ENCODE data around the gene ATRIP. TPM values are rescaled to one million over a fixed set of nuclear protein-coding genes. Genes with fewer than 3 reads are reported as not detected.
A peak's percentile ranks its signal among the peaks of the same experiment; 100 is the strongest.
"Not testable (repeated sequence)": the region's sequence is repeated elsewhere in the genome, so short reads cannot be mapped to it uniquely, and the experiment has no call there.

ATRIP gene
- total and polyA plus RNA-seq, 4 experiments from 2014 or later = 11.3 to 15.4 (median 15.1) TPM

GRCh38 chr3:48478626-48479555 is 32.4 kb downstream of the ATRIP start:
- H3K9me3 Mint-ChIP-seq = no peaks in the 10 kb centered on the region
- DNase-seq = peak; percentile 81 to 89 (median 85)
- H3K27me3 ChIP-seq (ENCODE audit: insufficient read depth, low read length) = no peaks in the 10 kb centered on the region
- no peaks in the 10 kb centered on the region for H3K27me3 Mint-ChIP-seq
- intact Hi-C loops (cut with micrococcal nuclease) = loop anchor here (1.0 kb wide), 3 partner anchors 13 to 33 kb away; partner anchors contain the start of gene ATRIP
- CTCF ChIA-PET (ENCODE audit: partially characterized antibody) = interaction anchor here (0.8 to 11.2 kb wide), 5 partner anchors 12 to 43 kb away, joined by 3 to 83 read pairs (median 5); partner anchors contain the start of gene CCDC51
- H3K36me3 ChIP-seq (ENCODE audit: insufficient read depth, low read length) = no peaks in the 10 kb centered on the region
- no peaks in the 10 kb centered on the region for H3K9me3 ChIP-seq (ENCODE audit: control insufficient read depth in 1 of 2, low read length in 2 of 2)
- H3K36me3 Mint-ChIP-seq = peaks cover 3 to 11% of the 10 kb centered on the region in 2 donors
- POLR2A ChIA-PET (ENCODE audit: partially characterized antibody) = interaction anchor here (0.9 to 4.8 kb wide), 15 partner anchors 8 to 78 kb away, joined by 3 to 60 read pairs (median 6); partner anchors contain the start of genes ATRIP, CCDC51, SHISA5 and TMA7
- H3K4me3 Mint-ChIP-seq = peak overlapping the region; percentile 89 to 97 (median 90)
- peak overlapping the region; percentile 89 to 99 (median 98) for H3K27ac Mint-ChIP-seq
- peaks cover 31 to 59% (median 40%) of the 10 kb centered on the region in 4 donors for H3K4me1 Mint-ChIP-seq
- H3K27ac ChIP-seq (ENCODE audit: low read depth, low read length) = peak overlapping the region; percentile 59
- peaks cover 58% of the 10 kb centered on the region for H3K4me1 ChIP-seq (ENCODE audit: insufficient read depth, low read length)
- peak overlapping the region; percentile 71 to 80 for H3K4me3 ChIP-seq (ENCODE audit: low read length in 2 of 2)

DNA sequence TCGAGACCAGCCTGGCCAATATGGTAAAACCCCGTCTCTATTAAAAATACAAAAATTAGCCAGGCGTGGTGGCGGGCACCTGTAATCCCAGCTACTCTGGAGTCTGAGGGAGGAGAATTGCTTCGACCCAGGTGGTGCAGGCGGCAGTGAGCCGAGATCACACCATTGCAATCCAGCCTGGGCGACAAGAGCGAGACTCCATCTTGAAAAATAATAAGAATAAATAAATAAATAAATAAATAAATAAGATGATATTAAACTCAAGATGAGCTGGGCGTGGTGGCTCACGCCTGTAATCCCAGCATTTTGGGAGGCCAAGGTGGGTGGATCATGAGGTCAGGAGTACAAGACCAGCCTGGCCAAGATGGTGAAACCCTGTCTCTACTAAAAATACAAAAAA is 34.4 kb downstream of the ATRIP start:
- H3K9me3 Mint-ChIP-seq; H3K27ac Mint-ChIP-seq; DNase-seq; H3K9me3 ChIP-seq (ENCODE audit: control insufficient read depth in 1 of 2, low read length in 2 of 2); H3K27ac ChIP-seq (ENCODE audit: low read depth, low read length); H3K4me3 ChIP-seq (ENCODE audit: low read length in 2 of 2); H3K36me3 ChIP-seq (ENCODE audit: insufficient read depth, low read length); H3K27me3 Mint-ChIP-seq; H3K4me3 Mint-ChIP-seq; H3K36me3 Mint-ChIP-seq; intact Hi-C loops (cut with micrococcal nuclease); H3K27me3 ChIP-seq (ENCODE audit: insufficient read depth, low read length): not testable (repeated sequence)
- ChIA-PET CTCF (ENCODE audit: partially characterized antibody) (interaction anchor here (11.2 kb wide), 1 partner anchor 45 kb away, joined by 83 read pairs; no protein-coding TSS in a partner anchor), POLR2A (ENCODE audit: partially characterized antibody) (interaction anchor here (1.0 kb wide), 2 partner anchors 9 to 44 kb away, joined by 3 read pairs; no protein-coding TSS in a partner anchor)
- peaks cover 23 to 44% (median 32%) of the 10 kb centered on the region in 4 donors for H3K4me1 Mint-ChIP-seq
- H3K4me1 ChIP-seq (ENCODE audit: insufficient read depth, low read length) = peaks cover 44% of the 10 kb centered on the region

GRCh38 chr3:48482822-48483221 is 36.3 kb downstream of the ATRIP start:
- H3K4me3 Mint-ChIP-seq; H3K27me3 Mint-ChIP-seq; H3K36me3 ChIP-seq (ENCODE audit: insufficient read depth, low read length); H3K27ac ChIP-seq (ENCODE audit: low read depth, low read length); intact Hi-C loops (cut with micrococcal nuclease); H3K27me3 ChIP-seq (ENCODE audit: insufficient read depth, low read length); H3K9me3 Mint-ChIP-seq; H3K4me3 ChIP-seq (ENCODE audit: low read length in 2 of 2); H3K36me3 Mint-ChIP-seq; DNase-seq; H3K9me3 ChIP-seq (ENCODE audit: control insufficient read depth in 1 of 2, low read length in 2 of 2): not testable (repeated sequence)
- ChIA-PET CTCF (ENCODE audit: partially characterized antibody) (interaction anchor here (1.0 to 1.1 kb wide), 3 partner anchors 14 to 47 kb away, joined by 3 to 4 read pairs (median 4); no protein-coding TSS in a partner anchor), POLR2A (ENCODE audit: partially characterized antibody) (interaction anchor here (0.9 kb wide), 1 partner anchor 17 kb away, joined by 3 read pairs; no protein-coding TSS in a partner anchor)
- Mint-ChIP-seq H3K27ac (peak overlapping the region in 1 of 7 donors; percentile 35), H3K4me1 (peaks cover 18 to 25% (median 22%) of the 10 kb centered on the region in 4 donors)
- H3K4me1 ChIP-seq (ENCODE audit: insufficient read depth, low read length) = peaks cover 27% of the 10 kb centered on the region

DNA sequence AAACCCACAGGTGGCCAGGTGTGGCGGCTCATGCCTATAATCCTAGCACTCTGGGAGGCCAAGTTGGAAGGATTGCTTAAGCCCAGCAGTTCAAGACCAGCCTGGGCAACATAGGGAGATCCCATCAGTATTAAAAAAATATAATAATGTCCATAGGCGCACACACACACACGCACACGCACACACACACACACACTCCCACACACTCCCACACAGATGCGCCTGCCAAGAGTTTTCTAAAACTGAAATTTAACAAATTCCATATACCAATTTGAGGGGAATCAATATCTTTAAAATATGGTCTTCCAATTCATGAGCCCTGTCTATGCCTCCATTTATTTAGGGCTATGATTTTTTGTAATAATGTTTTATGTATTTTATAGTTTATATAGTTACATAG is 40.4 kb downstream of the ATRIP start:
- H3K4me3 Mint-ChIP-seq = no peak overlapping the region
- POLR2A ChIA-PET (ENCODE audit: partially characterized antibody) = no interaction called here
- no peaks in the 10 kb centered on the region for H3K36me3 ChIP-seq (ENCODE audit: insufficient read depth, low read length)
- H3K27me3 ChIP-seq (ENCODE audit: insufficient read depth, low read length) = no peaks in the 10 kb centered on the region
- CTCF ChIA-PET (ENCODE audit: partially characterized antibody) = no interaction called here
- no peaks in the 10 kb centered on the region for H3K27me3 Mint-ChIP-seq
- no peaks in the 10 kb centered on the region for H3K9me3 ChIP-seq (ENCODE audit: control insufficient read depth in 1 of 2, low read length in 2 of 2)
- intact Hi-C loops (cut with micrococcal nuclease) = no loop called here
- no peak overlapping the region for H3K27ac Mint-ChIP-seq
- H3K4me1 ChIP-seq (ENCODE audit: insufficient read depth, low read length) = no peaks in the 10 kb centered on the region
- H3K27ac ChIP-seq (ENCODE audit: low read depth, low read length) = no peak overlapping the region
- no peak for DNase-seq
- H3K9me3 Mint-ChIP-seq = no peaks in the 10 kb centered on the region
- no peak overlapping the region for H3K4me3 ChIP-seq (ENCODE audit: low read length in 2 of 2)
- peaks cover 0 to 2% (median 0%) of the 10 kb centered on the region in 4 donors for H3K4me1 Mint-ChIP-seq
- H3K36me3 Mint-ChIP-seq = peaks cover 0 to 3% of the 10 kb centered on the region in 2 donors

DNA sequence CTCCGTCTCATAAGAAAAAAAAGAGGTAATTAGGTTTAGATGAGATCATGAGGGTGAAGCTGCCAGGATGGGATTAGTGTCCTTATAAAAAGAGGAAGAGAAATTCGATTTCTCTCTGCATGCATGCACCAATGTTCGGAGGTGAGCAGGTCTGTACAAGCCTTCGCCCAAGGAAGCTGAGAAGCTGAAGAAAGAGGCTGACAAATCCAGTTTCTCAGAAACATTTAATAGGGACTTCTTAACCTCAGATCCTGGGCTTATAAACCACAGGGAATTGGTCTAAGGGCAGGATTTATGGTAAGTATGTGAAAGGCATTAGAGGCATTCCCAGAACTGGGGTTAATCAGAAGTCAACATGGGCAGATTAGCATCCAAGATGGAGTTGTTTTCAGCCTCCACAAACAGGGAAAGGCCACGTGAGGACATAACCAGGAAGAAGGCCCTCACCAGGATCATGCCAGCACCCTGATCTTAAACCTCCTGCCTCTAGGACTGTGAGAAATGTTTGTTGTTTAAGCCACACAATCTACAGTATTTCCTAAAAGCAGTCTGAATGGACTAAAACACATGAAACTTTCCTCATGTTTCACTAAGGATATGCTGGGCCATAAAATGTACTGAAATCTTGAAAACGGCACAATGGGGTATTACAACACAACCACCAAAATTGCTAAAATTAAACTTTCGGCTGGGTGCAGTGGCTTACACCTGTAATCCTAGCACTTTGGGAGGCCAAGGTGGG is 46.1 kb downstream of the ATRIP start:
- H3K36me3 ChIP-seq (ENCODE audit: insufficient read depth, low read length) = no peaks in the 10 kb centered on the region
- no peak overlapping the region for H3K4me3 ChIP-seq (ENCODE audit: low read length in 2 of 2)
- Mint-ChIP-seq H3K27me3 (no peaks in the 10 kb centered on the region), H3K4me3 (no peak overlapping the region), H3K27ac (no peak overlapping the region), H3K36me3 (peaks cover 15 to 18% of the 10 kb centered on the region in 2 donors), H3K9me3 (no peaks in the 10 kb centered on the region), H3K4me1 (peaks cover 0 to 3% (median under 1%) of the 10 kb centered on the region in 4 donors)
- DNase-seq = no peak
- no peaks in the 10 kb centered on the region for H3K4me1 ChIP-seq (ENCODE audit: insufficient read depth, low read length)
- CTCF ChIA-PET (ENCODE audit: partially characterized antibody) = no interaction called here
- no peaks in the 10 kb centered on the region for H3K27me3 ChIP-seq (ENCODE audit: insufficient read depth, low read length)
- H3K27ac ChIP-seq (ENCODE audit: low read depth, low read length) = no peak overlapping the region
- intact Hi-C loops (cut with micrococcal nuclease) = no loop called here
- H3K9me3 ChIP-seq (ENCODE audit: control insufficient read depth in 1 of 2, low read length in 2 of 2) = no peaks in the 10 kb centered on the region
- POLR2A ChIA-PET (ENCODE audit: partially characterized antibody) = interaction anchor here (1.1 kb wide), 2 partner anchors 13 to 19 kb away, joined by 3 to 4 read pairs; no protein-coding TSS in a partner anchor

DNA sequence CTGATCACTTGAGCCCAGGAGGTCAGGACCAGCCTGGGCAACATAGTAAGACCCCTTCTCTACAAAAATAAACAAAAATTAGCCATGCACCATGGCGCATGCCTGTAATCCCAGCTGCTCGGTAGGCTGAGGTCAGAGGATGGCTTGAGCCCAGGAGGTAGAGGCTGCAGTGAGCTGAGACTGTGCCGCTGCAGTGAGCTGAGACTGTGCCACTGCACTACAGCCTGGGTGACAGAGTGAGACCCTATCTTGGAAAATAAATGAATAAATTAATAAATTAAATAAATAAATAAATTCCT is 46.6 kb downstream of the ATRIP start:
- no peak overlapping the region for H3K27ac ChIP-seq (ENCODE audit: low read depth, low read length)
- POLR2A ChIA-PET (ENCODE audit: partially characterized antibody) = interaction anchor here (1.1 kb wide), 1 partner anchor 14 kb away, joined by 3 read pairs; no protein-coding TSS in a partner anchor
- H3K9me3 ChIP-seq (ENCODE audit: control insufficient read depth in 1 of 2, low read length in 2 of 2) = no peaks in the 10 kb centered on the region
- no peaks in the 10 kb centered on the region for H3K27me3 Mint-ChIP-seq
- no peak overlapping the region for H3K4me3 ChIP-seq (ENCODE audit: low read length in 2 of 2)
- no peaks in the 10 kb centered on the region for H3K9me3 Mint-ChIP-seq
- H3K27me3 ChIP-seq (ENCODE audit: insufficient read depth, low read length) = no peaks in the 10 kb centered on the region
- CTCF ChIA-PET (ENCODE audit: partially characterized antibody) = no interaction called here
- no peak overlapping the region for H3K4me3 Mint-ChIP-seq
- H3K27ac Mint-ChIP-seq = no peak overlapping the region
- H3K4me1 ChIP-seq (ENCODE audit: insufficient read depth, low read length) = no peaks in the 10 kb centered on the region
- intact Hi-C loops (cut with micrococcal nuclease) = no loop called here
- peaks cover 0 to 3% (median under 1%) of the 10 kb centered on the region in 4 donors for H3K4me1 Mint-ChIP-seq
- no peaks in the 10 kb centered on the region for H3K36me3 ChIP-seq (ENCODE audit: insufficient read depth, low read length)
- peaks cover 18 to 19% of the 10 kb centered on the region in 2 donors for H3K36me3 Mint-ChIP-seq
- no peak for DNase-seq

All from CD4-positive, alpha-beta memory T cell (primary cell).